ENCODE results near the gene OCIAD2.
"Not testable (repeated sequence)": the region's sequence is repeated elsewhere in the genome, so short reads cannot be mapped to it uniquely, and the experiment has no call there.

Gene OCIAD2

DNA sequence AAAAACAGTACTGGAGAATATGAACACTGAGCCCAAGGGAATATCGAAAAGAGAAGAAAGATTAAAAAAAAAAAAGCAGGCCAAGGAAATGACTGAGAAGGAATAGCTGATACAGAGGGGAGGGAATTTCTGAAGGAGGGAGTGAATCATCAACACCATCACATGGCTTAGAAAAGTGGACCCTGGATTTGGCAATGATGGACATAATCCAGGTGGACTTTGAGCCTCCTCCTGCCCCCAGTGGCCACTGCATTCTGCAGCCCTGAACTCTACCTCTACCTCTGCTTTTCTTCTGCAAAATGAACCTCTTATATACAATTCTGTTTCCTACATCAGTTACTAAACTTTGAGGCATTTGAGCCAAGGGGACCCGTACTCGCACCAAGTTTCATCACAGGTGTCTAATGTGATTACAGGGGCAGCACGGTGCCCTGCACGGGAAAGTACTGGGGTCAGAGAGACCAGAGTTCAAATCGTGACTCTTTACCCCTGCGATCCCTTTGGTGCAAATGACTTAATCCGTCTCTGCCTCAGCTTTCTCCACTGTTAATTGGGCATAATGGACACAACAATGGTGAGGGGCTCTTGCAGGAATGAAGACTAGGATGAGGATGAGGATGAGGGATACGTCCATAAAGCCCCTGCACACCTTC, 1.1 kb downstream of the OCIAD2 start:
- no peak for DNase-seq

DNA sequence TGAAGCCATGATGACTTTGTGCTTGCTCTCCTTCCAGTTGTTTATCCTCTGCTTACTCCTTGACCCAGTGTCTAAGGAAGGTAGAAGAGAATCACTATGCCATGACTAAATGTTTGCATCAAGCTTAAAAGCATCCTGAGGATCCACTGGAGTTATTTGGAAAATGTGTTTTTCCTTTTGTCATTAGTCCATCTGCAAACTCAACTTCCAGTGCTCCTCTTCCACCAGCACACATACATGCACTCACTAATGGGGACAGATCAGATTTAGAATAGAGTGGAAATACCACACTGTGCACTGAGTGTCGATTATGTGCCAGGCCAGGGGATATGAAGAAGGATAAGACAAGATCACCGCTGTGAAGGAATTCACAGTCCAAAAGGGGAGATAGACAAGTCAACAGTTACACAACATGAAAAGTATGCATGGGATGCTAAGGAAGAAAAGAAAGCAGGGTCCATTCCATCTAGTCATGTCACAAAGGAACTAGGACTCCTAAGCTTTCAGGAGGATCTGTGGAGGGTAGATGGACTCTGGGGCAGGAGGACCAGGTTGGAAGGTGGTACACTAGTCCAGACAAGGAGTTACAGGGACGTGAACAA, 1.9 kb downstream of the OCIAD2 start:
- DNase-seq, result no peak

DNA sequence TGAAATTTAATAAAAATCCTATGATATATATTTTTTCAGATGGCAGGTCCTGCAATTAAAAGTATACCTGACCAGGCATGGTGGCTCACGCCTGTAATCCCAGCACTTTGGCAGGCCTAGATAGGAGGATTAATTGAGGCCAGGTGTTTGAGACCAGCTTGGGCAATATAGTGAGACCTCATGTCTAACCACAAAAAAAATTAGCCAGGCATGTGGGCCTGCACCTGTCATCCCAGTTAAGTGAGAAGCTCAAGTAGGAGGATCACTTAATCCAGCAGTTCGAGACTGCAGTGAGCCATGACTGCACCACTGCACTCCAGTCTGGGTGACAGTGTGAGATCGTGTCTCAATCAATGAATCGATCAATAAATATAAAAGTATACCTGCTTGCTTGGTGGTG, 2.5 kb downstream of the OCIAD2 start:
- no peak for DNase-seq

DNA sequence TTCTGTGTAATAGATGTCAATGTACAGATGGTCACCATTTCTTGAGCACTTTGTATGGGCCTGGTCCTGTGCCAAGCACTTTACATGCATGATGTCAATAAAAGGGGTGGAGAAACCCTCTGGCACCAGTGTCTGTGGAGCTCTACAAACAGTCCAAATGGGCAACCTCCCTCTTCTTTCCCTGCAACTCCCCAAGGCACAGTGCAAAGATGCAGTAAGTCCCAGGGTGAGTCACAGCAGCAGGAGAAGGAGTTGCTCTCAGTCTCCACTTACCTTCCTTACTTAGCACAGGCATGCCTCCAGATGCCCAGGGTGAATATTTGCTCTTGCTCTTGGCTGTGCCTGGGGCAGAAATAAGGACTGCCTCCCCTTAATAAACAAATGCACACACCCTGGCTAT, 4.3 kb downstream of the OCIAD2 start:
- no peak for DNase-seq

DNA sequence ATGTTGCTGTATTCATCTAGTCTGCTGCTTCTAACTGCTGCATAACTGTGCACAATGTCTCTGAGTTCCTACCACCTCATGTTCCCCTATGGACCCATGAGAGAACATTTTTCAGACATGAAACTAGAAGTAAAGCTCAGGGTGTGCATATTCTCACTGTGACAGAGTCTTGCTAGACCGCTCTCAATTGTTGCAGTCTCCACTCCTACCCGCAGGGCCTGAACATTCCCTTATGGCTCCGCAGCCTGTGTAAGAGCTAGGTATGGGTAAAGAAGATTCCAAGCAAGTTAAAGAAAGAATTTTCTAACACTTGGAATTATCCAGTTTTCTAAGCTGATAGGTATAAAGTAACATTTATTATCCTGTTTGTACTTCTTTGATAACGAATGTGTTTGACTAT, 5.4 kb downstream of the OCIAD2 start:
- DNase-seq, result no peak

DNA sequence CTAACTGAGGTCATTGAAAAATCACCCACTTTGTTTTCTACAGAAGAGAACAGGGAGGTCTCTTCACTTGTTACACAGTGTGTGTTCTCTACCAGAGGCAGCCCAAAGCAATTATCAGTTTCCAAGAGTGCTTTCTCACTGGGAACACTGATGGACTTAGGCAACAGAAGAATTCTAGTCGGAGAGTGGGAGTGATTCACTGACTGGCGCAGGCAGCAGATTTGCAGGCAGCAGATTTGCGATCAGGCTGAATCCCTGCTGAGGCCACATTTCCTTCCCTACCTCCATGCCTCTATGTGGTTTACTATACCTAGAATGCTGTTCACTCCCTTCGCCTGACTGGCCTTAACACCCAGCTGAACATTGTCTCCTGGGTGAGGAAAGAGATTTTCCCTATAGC, 6.6 kb downstream of the OCIAD2 start:
- DNase-seq, result no peak

DNA sequence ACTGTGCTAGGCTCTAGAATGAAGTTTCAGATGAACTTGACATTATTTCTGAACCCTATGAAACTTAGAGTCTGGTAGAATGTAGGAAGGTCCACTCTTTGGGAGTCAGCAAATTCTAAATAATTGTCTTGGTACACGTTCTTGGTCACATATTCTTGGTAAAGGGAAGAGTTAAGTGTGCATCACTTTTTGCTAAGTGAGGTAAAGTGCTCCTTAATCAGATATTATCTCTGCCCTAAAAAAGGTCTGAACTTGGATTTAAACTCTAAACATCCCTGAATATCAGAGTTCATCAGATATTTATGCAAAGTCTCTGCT, 7.2 kb downstream of the OCIAD2 start:
- DNase-seq, result no peak

DNA sequence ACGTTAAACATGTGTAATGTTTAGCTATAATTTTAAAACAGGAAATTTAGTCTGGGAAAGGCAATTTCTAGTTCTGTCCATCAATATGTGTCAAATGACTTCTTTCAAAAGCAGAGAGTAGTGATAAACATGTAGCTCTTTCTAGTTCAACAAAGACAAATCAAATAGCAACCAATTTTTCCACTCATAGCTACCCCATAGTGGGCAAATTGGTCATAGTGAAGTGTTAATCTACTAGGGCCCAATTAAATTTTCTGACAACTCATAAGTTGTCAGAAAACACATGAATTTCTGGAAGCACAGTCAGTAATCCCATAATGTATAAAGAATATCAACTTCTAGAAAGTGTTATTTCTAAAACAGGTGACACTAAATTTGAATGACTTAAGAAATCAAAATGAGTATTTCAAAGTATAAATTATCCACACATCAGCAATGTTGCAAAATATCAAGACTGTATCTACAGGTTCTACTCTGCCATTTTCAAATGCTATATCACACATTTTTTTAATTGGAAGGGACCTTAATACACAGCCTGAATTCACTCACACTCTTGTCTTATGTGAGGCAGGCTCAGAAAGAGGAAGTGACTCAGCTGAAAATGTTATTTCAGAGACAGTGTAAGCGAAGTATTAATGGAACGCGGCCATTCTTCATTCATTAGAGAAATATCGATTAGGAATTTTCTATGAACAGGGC, 7.7 kb downstream of the OCIAD2 start:
- peak; percentile 92 for DNase-seq

DNA sequence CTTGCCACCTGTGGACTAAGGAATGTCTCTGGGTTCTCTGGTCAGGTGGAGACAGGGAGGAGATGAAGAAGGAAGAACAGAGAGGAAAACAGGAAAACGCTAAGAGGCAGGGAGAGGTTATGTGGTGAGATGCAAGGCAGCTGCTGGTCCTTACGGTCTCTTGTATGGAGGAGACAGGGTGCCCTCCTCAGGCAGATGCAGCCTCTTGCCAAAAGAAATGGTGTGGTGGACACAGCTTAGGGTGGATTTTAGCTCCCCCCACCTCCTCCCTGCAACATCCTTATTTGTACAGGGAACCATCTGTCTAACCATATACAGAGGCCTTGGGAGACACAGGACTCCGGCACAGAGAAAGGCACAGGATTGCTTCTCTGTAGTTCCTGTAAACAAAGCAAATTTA, 9.7 kb downstream of the OCIAD2 start:
- DNase-seq, result peak; percentile 33

DNA sequence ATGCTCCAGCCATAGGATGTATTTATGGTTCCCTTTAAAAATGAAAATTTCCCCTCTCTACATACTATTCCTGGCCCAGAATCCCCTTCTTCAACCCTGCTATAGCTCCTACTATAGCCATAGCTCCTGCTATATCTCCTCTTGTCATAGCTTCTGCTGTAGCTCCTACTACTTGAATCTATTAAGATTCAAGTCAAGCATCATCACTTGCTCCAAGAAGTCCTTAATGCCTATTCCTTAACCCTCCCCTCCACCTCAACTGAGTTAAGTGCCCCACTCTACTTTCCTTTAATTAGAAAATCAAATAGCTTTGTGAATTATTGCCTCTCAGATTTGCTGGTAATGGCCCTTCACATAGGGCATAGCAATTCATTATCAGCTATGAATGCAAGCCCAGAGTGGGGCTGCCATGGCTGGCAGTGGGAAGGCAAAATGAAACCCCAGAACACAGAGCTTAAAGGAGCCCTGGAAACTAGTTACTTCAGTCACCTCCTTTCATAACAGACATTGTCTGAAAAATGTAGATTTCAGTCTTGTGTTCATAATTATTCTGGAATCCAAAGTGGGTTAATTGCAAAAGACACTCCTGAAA, 15.4 kb downstream of the OCIAD2 start:
- DNase-seq, result no peak

DNA sequence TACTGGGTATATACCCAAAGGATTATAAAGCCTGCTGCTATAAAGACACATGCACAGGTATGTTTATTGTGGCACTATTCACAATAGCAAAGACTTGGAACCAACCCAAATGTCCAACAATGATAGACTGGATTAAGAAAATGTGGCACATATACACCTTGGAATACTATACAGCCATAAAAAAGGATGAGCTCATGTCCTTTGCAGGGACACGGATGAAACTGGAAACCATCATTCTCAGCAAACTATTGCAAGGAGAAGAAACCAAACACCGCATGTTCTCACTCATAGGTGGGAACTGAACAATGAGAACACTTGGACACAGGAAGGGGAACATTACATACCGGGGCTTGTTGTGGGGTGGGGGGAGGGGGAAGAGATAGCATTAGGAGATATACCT, 16.8 kb downstream of the OCIAD2 start:
- DNase-seq, result not testable (repeated sequence)

DNA sequence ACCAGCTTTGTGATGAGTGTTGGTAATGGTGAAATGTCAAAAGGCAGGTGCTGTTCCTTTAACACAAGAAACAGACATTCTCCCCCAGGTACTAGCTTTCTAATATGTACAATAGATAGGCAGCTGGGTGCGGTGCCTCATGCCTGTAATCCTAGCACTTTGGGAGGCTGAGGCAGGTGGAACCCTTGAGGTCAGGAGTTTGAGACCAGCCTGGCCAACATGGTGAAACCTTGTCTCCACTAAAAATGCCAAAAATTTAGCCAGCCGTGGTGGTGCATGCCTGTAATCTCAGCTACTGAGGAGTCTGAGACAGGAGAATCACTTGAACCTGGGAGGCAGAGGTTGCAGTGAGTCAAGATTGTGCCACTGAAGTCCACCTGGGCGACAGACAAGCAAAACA, 24.9 kb downstream of the OCIAD2 start:
- not testable (repeated sequence) for DNase-seq

DNA sequence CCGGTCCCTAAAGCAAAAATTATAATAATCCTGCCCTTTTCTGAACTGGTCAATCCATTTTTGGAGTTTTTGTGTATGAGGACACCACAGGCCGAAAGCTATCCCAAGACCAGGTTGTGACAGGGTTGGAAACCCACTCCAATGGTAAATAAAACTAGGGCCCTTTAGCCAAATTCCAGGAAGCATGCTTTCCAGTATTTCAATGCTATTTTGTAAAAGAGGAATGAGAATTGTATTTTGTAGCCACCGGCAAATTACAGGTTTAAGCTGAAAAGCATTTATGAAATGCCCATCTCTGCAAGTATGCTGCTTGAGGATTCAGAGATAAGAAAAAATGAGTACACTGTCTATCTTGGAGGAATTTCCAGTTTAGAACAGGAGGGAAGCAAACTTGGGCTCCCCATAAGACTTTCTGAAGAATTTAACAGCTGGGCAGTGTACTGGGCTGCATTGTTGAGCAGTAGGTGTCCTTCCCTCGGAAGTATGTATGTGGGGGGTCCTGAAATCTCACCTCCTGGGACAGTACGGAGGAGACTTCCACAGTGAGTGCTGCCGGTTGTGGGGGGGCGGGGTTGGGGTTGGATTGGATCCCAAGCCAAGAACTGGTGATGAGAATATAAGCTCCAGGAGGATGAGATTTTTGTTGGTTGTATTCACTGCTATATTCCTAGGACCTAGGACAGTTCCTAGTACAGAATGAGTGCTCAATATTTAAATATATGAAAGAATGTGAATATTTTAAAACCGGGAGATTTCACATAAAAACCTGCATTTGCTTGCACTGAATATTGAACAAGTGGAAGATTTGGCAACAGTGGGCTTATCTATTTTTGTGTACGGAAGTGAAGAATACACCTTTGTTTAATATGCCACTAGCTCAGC, 26.8 kb downstream of the OCIAD2 start:
- no peak for DNase-seq

DNA sequence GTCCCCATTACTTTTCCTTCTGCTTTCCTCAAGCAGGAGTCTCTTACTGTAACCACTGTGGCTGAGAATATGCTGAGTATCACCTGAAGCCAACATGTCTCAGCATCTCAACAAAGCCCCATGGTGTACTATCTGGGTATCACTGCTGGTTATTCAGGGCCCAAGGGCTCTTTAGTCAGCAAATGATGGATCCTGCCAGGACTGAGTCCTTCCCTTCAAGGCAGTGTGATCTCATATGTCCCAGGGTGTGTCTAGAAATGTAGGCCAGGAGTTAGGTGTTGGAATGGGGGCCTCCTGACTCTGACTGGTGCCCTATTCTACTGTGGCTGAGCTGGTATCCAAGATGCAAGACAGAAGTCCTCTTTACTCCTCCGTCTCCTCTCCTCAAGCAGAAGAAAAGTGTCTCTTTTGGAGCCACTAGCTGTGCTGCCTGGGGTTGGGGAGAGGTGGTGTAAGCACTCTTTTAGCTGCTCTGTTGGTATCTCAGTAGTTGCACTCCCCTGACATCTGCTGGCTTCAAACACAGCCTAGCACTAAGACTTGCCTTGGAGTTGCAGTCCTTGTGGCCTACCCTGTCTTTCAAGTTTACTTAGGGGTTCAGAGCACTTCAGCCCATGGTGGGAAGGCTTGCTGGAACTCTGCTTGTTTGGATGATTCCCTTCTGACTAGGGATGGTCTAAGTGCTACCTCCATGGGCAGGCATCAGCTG, 28.6 kb downstream of the OCIAD2 start:
- DNase-seq, result peak; percentile 13

DNA sequence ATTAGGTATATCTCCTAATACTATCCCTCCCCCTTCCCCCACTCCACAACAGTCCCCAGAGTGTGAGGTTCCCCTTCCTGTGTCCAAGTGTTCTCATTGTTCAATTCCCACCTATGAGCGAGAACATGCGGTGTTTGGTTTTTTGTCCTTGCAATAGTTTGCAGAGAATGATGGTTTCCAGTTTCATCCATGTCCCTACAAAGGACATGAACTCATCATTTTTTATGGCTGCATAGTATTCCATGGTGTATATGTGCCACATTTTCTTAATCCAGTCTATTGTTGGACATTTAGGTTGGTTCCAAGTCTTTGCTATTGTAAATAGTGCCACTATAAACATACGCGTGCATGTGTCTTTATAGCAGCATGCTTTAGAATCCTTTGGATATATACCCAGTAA, 41.9 kb downstream of the OCIAD2 start:
- not testable (repeated sequence) for DNase-seq

DNA sequence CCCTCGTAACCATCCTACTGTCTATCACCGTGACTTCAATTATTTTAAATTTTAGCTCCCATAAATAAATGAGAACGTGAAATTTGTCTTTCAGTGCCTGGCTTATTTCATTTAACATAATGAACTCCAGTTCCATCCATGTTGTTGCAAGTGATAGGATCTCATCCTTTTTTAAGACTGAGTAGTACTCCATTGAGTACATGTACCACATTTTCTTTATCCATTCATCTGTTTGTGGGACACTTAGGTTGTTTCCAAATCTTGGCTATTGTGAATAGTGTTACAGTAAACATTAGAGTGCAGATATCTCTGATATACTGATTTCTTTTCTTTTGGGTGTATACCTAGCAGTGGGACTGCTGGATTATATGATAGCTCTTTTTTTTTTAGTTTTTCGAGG, 42.8 kb downstream of the OCIAD2 start:
- no peak for DNase-seq

DNA sequence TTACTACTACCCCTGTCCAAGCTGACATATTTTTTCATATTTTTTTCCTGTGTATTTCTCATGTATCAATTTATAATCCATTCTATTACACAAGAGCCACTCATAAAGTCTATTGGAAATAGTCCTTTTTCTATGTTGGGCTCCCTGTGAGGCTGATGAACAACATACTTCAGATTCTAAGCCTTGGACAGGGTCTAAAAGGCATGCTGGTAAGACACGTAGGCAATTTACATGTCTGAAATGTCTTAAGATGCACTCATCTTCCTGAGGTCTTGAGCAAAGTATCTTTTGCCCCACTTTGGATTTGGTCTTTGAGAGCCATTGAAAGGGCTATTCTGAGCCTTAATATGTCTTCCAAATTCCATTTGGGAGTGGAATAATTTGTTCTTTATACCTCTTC, 43.9 kb downstream of the OCIAD2 start:
- no peak for DNase-seq

DNA sequence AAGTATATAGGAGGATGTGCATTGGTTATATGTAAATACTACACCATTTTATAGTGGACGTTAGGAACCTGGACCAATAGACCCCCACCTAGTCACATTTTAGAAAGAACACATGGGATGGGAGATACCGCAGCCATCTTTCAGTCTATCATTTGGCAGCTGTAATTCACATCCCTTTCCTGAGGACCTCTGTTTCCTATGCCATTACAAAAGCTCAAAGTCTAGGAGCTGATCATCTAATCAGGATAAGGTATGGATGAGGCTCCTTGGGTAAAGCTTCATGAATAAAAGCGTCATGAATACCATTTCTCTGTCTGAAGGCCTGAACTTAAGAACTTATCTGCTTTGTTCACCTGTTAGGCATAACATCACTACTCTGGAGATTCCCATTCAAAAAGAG, 44.5 kb downstream of the OCIAD2 start:
- DNase-seq, result no peak

DNA sequence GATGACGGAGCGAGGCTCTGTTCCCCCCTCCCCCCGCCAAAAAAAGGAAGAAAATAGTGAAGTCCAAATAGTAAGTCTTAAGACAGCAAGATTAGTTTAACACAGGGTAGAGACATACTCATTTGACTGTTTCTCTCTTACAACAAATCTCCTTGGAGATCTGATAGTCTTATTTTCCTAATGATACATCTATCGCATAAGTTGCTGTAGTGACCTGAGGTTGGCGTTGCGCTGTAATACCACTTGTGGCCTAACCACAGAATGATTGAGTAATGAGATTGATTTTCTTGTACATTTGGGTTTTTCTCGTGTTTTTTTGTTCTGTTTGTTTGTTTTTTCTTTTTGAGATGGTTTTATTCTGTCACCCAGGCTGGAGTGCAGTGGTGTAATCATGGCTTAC, 48.4 kb downstream of the OCIAD2 start:
- DNase-seq, result peak; percentile 69

DNA sequence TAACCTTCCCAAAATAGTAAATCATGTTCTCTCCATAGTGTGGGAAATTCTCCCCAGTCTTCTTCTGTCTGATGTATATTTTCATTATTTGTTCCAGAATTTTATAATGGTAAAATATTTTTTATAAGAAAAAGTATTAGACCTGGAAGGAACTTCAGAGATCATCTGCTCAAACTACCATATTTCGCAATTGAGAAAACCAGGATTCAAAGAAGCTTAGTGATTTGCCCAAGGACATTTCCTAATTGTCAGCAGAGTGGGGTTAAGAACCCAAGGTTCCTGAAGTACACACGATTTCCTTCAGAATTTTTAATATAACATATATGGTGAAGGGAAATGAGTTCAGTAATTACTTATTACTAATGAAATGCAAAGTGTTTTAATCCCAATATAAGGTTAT, 51.6 kb downstream of the OCIAD2 start:
- DNase-seq, result no peak

DNA sequence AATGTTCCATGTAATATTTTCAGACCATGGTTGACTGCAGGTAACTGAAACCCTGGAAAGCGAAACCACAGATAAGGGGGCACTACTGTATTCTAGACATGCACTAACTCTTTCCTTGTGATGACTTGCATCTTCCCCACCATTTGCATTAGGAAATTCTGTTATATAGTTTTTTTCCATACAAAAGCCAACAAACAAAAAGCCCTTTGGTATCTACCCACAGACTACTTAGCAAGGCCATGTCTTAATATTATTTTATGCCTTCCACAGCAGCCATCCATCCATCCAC, 52.2 kb downstream of the OCIAD2 start:
- DNase-seq, result no peak

DNA sequence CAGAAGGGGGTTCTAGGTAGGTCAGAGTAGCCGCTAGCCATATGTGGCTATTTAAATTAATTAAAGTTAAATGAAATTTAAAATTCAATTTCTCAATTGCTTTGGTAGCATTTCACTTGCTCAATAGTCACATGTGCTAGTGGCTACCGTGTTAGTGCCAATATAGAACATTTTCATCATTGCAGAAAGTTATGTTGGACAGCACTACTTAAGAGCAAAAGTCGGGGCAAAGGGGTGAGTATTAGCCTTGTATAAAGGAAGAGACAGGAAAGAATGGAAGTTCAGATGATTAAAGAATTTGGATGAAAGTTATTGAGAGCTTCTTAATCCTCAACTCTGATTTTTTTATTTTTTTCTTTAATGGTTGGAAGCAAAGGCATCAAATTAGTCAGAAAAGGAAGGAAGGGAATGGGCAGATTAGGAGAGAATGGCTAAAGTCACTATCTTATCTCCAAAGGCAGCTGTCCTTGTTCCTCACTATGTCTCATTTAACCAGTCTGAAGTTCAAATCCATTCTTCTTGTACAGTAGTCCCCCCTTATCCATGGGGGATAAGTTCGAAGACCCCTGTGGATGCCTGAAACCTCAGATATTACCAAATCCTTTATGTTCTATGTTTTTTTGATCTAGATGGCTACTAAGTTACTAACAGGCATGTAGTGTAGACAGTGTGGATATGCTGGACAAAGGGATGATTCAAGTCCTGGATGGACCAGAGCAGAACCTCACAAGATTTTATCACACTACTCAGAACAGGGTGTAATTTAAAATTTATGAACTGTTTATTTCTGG, 52.8 kb downstream of the OCIAD2 start:
- peak; percentile 80 for DNase-seq
